GM12864 (cell line): ENCODE results near the gene TCP1.

Experiments
- DNase-seq: peaks from one replicate; pipeline ENCODE4 v3.0.0-alpha.2; 2011; ENCODE audit warnings: low read depth
- H3K4me3 ChIP-seq: 2 replicates; pipeline ENCODE4 v1.5.1; 2011; ENCODE audit warnings: mild to moderate bottlenecking, low read depth, low read length, control low read depth
- TF ChIP-seq, protein P1 (sequence below): IDR thresholded peaks from 2 replicates; pipeline ENCODE4 v1.5.1; 2011; ENCODE audit warnings: low read depth, mild to moderate bottlenecking, moderate library complexity, low read length, control low read depth, inconsistent platforms; ENCODE audit errors: missing control alignments

Gene TCP1

DNA sequence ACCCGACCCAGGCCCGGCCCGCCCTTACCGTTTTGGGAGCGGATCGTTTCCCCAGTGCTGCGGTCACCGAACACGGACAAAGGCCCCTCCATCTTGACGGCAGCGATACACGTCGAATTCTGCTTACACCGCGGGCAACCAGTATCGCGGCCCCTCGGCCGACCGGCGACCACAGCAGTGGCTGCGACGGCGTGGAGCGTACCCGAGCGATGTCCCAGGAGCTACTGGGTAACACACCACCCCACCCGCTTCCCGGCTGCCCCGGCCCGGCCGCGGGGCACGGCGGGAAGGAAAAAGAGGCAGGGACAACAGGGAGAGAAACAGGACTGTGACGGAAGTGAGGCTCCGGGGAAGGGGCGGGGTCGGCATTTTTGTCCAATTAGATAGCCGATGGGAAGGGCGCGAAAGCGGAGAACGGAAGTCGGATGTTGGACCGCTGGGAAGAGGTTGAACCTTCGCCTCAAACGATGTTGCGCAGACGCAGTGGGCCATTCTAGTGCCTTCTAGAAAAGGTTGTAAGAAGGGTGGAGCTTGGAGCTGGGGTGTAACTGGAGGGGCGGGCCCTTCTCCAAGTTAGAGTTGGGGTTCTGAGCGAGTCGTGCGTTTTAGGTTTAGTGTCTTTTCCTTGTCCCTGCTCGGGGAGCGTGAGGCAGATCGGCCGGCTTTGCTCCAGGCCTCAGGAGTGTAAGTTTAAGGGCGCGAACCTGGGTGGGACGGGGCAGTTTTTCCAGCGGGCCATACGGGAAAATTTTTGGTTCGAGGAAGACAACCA lies at the start of gene TCP1:
TCP1 (minus strand) TSS at position 226 of the 772 bp plus-strand sequence; CDS start at position 92, 134 bp downstream.
- peak within 1 kb of the TSS; percentile 72 for H3K4me3 ChIP-seq
- peak; percentile 100 for DNase-seq
- TF ChIP-seq, protein P1, sequence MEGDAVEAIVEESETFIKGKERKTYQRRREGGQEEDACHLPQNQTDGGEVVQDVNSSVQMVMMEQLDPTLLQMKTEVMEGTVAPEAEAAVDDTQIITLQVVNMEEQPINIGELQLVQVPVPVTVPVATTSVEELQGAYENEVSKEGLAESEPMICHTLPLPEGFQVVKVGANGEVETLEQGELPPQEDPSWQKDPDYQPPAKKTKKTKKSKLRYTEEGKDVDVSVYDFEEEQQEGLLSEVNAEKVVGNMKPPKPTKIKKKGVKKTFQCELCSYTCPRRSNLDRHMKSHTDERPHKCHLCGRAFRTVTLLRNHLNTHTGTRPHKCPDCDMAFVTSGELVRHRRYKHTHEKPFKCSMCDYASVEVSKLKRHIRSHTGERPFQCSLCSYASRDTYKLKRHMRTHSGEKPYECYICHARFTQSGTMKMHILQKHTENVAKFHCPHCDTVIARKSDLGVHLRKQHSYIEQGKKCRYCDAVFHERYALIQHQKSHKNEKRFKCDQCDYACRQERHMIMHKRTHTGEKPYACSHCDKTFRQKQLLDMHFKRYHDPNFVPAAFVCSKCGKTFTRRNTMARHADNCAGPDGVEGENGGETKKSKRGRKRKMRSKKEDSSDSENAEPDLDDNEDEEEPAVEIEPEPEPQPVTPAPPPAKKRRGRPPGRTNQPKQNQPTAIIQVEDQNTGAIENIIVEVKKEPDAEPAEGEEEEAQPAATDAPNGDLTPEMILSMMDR, result no peak

DNA sequence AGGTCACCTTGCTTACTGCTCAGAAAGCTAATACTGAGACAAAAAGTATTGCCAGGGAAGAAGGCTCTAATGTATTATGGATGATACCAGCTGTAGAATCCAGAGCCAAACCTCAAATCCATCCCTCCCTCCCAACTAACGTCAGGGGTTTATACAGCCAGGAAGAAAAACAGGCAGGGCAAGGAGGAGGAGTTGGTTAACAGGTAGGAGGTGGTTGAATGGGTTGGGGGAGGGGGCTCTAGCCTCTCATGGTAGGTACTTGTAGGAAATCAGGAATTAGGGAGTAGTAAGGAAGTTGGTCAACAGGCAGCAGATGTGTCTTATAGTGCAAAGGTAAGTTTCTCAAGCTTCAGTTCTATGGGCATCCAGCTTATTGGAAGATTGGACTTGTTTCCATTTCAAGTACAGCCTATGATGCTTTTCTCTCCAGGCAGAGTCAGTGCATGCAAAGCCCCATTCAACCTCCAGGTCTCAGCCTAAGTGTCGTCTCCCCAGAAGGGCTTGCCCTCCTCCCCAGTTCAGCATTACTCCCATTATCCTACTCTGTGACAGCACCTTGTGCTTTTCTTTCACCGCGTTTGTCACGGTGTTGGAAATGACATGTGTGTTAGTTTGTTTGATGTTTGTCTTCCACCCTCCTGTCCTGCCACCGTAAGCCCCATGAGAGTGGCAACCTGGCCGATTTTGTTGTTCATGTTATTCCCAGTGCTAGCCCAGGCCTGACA lies 48.8 kb upstream of the TCP1 start:
- TF ChIP-seq, protein P1, result no peak
- DNase-seq, result no peak
- no peak overlapping the region for H3K4me3 ChIP-seq

DNA sequence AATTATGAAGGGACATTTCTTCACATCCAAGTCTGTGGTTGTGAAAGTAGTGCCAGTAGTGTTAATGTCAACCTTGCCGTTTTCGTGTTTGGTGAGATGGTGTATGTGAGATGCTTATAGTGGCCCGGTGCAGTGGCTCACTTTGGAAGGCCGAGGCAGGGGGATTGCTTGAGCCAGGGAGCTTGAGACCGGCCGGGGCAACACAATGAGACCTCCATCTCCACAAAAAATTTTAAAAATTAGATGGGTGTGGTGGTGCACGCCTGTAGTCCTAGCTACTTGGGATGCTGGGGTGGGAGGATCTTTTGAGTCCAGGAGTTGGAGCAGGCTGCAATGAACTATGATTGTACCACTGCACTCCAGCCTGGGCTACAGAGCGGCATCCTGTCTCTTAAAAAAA lies 48.1 kb upstream of the TCP1 start:
- TF ChIP-seq, protein P1, result no peak
- no peak for DNase-seq
- H3K4me3 ChIP-seq, result no peak overlapping the region

DNA sequence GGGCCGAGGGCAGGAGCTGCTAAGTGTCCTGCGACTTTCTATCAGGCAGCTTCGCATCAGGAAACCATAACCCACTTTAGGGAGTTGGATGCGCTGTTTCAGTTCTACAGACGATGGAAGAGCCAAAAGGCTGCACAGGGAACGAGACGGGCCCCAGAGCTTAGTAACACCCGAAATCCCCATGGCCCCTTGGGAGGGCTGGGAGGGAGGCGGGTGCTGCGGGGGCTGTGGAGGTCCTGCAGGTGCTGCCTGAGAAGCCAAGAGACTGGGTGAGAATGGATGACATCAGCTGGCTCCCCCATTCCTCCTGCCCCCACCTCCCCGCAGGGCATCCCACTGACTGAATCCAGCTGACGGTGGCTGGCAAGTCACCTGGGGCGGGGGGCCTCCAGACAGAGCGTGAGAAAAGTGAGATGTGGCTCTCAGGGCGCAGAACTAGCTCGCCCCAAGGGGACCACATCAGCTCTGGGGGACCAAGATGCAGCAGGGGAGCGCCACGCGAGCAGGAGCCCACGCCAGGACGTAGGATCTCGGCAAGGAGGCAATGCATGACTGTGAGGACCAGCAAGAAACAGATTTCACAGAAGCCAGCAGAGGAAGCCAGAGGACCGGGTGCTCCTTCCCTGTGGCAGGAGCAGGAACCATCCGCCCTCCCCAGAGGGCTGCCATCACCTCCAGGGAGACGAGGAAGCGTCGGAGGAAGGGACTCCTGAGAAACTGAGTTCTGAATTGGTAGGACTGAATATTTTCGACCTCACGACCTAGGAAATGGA lies 47.5 kb upstream of the TCP1 start:
- TF ChIP-seq, protein P1, result no peak
- no peak overlapping the region for H3K4me3 ChIP-seq
- DNase-seq, result no peak

DNA sequence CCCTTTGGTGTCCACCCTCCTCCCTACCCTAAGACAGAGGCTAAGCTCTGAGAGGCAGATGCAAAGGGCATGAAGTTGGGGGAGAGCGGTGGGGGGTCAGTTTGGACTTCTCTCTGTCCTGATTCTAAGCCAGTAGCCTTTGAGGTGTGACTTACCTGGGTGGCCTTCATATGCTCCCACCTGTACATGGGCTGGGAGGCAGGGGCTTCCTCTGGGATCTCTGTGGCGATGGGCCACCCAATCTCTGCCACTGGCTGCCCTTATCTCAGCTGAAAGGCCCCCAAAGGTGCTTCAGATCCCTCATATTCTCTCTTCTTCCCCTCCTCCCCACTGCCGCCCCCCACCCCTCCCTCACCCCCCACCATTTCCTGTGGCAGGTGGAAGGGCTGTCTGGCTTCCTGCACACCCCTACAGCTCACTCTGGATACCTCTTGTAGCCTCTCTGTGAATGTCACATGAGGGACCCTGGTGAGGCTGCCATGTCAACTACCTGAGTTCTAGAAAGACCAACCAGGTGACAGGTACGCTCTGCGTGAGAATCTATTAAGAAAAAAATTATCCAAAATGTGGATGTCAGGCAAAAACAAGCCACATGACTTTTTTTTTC lies 44.7 kb upstream of the TCP1 start:
- TF ChIP-seq, protein P1, result no peak
- no peak for DNase-seq
- H3K4me3 ChIP-seq, result no peak overlapping the region

DNA sequence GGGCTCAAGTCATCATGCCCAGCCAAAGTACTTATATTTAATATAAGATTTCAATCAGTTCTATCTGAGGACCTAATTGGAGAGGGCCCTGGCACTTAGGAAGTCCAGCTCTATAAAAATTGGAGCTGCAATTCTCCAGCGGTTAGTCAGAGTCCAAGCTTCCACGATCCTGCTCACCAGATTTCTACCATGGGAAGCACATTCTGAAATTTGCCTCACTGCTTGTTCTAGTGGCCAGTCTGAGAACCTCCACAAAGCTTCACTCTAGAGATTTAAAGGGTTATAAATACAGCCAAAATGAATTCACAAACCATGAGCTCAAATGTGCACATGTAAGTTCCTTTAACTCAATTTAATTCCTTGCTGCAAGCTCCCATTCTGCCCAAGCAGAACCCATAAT lies 44.2 kb upstream of the TCP1 start:
- TF ChIP-seq, protein P1, result no peak
- no peak overlapping the region for H3K4me3 ChIP-seq
- DNase-seq, result no peak
